Left renal pelvis (tissue), 4 donors: ENCODE measurements around the gene PDS5A. TPM values are rescaled to one million over a fixed set of nuclear protein-coding genes. Genes with fewer than 3 reads are reported as not detected.

Experiments used
- polyA plus RNA-seq, 4 donors: library from polyadenylated mRNA; unstranded; fragments of 120-200 nt; gene quantifications; one replicate each; pipeline ENCODE4 v1.2.1, GENCODE V29; 2013; ENCODE audit not compliant: insufficient read length in 4 of 4

The PDS5A gene
- polyA plus RNA-seq, 4 donors = 54.4 to 78.4 (median 70.3) TPM

Other genes with a start within 250 kb of the PDS5A start
- gene N4BP2, start 78.9 kb upstream of the PDS5A start, polyA plus RNA-seq = 10 to 100 TPM; 19.7 to 25.1 (median 23.2) TPM
- gene RHOH, start 219.1 kb upstream of the PDS5A start, polyA plus RNA-seq = 1 to 10 TPM in 1 of 4 donors, under 1 TPM in 3; 0.67 to 1.0 (median 0.85) TPM